Adrenal gland (tissue), 12 donors: ENCODE measurements around the gene GANAB. TPM values are rescaled to one million over a fixed set of nuclear protein-coding genes. Genes with fewer than 3 reads are reported as not detected.
"Not testable (repeated sequence)": the region's sequence is repeated elsewhere in the genome, so short reads cannot be mapped to it uniquely, and the experiment has no call there.

Experiments
- DNase-seq, 7 donors: peaks; one replicate each; pipeline ENCODE4 v3.0.0-alpha.2; 2019 to 2020
- H3K27ac ChIP-seq, 5 donors: fragments of 200-600 bp; sonication (generic) in 4 of 5; 1 replicate in 3 of 5; 2 replicates in 2 of 5; pipeline versions ENCODE4 v1.5.1 to v1.8.0; 2016 to 2020; ENCODE audit warnings: mild to moderate bottlenecking in 1 of 5
- H3K27me3 ChIP-seq: fragments of 200-600 bp; 2 replicates; pipeline ENCODE4 v1.8.0; 2021
- H3K36me3 ChIP-seq, 2 donors: fragments of 200-600 bp; replicated peaks in 1 of 2; 1 replicate in 1 of 2; 2 replicates in 1 of 2; pipeline versions ENCODE4 v1.5.1 to v1.8.0; 2018 to 2022
- H3K4me1 ChIP-seq, 2 donors: fragments of 200-600 bp; replicated peaks in 1 of 2; 1 replicate in 1 of 2; 2 replicates in 1 of 2; pipeline versions ENCODE4 v1.5.1 to v1.8.0; 2018 to 2021
- H3K4me3 ChIP-seq, 4 donors: fragments of 200-600 bp; sonication (generic) in 3 of 4; one replicate each; pipeline ENCODE4 v1.5.1; 2016 to 2018
- H3K9me3 ChIP-seq, 3 donors: fragments of 200-600 bp; sonication (generic) in 1 of 3; replicated peaks in 1 of 3; 1 replicate in 2 of 3; 2 replicates in 1 of 3; pipeline versions ENCODE4 v1.5.1 to v1.8.0; 2016 to 2021
- POLR2A ChIP-seq, 2 donors: fragments of 450-650 bp; IDR thresholded peaks; one replicate each; pipeline ENCODE4 v1.6.1; 2017; ENCODE audit warnings: antibody characterized with exemption in 2 of 2, mild to moderate bottlenecking in 2 of 2, moderate library complexity in 1 of 2
- WGBS, 4 donors: extraction: QIAGEN DNeasy Blood & Tissue Kit in 2 of 4; methylation state at CpG; one replicate each; pipeline versions ENCODE4 v1.1.5 to v1.1.7; 2013 to 2017; 5-methylcytosine and 5-hydroxymethylcytosine counted together
- intact Hi-C, 2 donors: fragments of 100-400 bp; cut with DNase I; formaldehyde crosslinking; loops; one replicate each; pipeline versions ENCODE4 v1.14.1 to v1.15.0; 2022 to 2023
- polyA plus RNA-seq, 3 donors: library from polyadenylated mRNA; stranded (reverse); fragments of 200-250 nt in 2 of 3; fragments of 350-450 nt in 1 of 3; fragmentation: Illumina TruSeq in 1 of 3; extraction: RNeasy Lipid Tissue Mini Kit (QIAGEN cat#74804) in 1 of 3; gene quantifications; one replicate each; pipeline ENCODE4 v1.2.3, GENCODE V29; 2013 to 2014
- total RNA-seq, 9 donors: library from RNA; depleted of rRNA in 4 of 9; stranded (reverse); fragments of >200 nt in 4 of 9; fragments of 120-200 nt in 1 of 9; fragmentation: NEBNext Ultra II Directional in 1 of 9; extraction: Animal tissue kit (Norgen Biotek cat#: 25700) in 1 of 9; gene quantifications; one replicate each; pipeline versions ENCODE4 v1.1.0 to v1.2.4, GENCODE V29; 2013 to 2023
- TF ChIP-seq, protein P1 (sequence below), 6 experiments: fragments of 450-650 bp in 4 of 6; fragments of 200-600 bp in 2 of 6; sonication (generic) in 1 of 6; IDR thresholded peaks; 1 replicate in 5 of 6; 2 replicates in 1 of 6; pipeline versions ENCODE4 v1.5.1 to v1.8.0; 2016 to 2021; ENCODE audit warnings: antibody characterized with exemption in 6 of 6, mild to moderate bottlenecking in 2 of 6, moderate library complexity in 1 of 6
- donor health status: healthy with polysubstance abuse.
- donor health status: Bipolar disorder and iron deficiency.
- donor health status: DM: yes; HTN: yes; CAD: no.
- donor health status: DM: no; HTN: no; CAD: no.
- donor health status: DM: no; HTN: no; CAD: no.
- donor health status: DM: yes; HTN: yes; CAD: no.

GANAB gene
- total and polyA plus RNA-seq, 12 donors, result 90.9 to 304 (median 173) TPM

DNA sequence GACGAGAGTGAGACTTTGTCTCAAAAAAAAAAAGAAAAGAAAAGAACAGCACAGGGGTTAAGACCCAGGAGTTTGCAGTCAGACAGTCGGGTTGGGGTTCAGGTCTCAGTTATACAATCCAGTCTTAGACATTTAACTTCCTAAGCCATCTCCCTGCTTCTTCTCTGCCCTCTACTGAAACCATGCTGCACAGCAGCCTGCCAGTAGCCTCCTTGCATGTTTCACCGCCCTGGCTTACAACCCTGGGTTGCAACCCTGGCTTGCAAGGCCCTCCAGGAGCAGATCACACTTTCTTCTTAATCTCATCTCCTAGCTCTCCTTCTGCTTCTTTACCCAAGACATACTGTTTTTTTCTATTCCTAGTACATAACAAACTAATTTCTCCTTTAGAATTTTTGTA, 18.7 kb downstream of the GANAB start:
- peaks cover 0 to 78% of the 10 kb centered on the region in 2 donors for H3K36me3 ChIP-seq
- H3K4me3 ChIP-seq, result no peak overlapping the region
- H3K4me1 ChIP-seq, result peaks cover 0 to under 1% of the 10 kb centered on the region in 2 donors
- intact Hi-C loops, result no loop called here
- WGBS, 4 donors, result 85 to 93% (median 87%) methylated on average over 3 of the region's 3 CpGs
- no peaks in the 10 kb centered on the region for H3K9me3 ChIP-seq
- no peak for DNase-seq
- H3K27me3 ChIP-seq, result no peaks in the 10 kb centered on the region
- no peak for TF ChIP-seq POLR2A (IDR thresholded peaks at IDR 0.05)
- TF ChIP-seq, protein P1, sequence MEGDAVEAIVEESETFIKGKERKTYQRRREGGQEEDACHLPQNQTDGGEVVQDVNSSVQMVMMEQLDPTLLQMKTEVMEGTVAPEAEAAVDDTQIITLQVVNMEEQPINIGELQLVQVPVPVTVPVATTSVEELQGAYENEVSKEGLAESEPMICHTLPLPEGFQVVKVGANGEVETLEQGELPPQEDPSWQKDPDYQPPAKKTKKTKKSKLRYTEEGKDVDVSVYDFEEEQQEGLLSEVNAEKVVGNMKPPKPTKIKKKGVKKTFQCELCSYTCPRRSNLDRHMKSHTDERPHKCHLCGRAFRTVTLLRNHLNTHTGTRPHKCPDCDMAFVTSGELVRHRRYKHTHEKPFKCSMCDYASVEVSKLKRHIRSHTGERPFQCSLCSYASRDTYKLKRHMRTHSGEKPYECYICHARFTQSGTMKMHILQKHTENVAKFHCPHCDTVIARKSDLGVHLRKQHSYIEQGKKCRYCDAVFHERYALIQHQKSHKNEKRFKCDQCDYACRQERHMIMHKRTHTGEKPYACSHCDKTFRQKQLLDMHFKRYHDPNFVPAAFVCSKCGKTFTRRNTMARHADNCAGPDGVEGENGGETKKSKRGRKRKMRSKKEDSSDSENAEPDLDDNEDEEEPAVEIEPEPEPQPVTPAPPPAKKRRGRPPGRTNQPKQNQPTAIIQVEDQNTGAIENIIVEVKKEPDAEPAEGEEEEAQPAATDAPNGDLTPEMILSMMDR (IDR thresholded peaks at IDR 0.05), result no peak
- H3K27ac ChIP-seq, result no peak overlapping the region

DNA sequence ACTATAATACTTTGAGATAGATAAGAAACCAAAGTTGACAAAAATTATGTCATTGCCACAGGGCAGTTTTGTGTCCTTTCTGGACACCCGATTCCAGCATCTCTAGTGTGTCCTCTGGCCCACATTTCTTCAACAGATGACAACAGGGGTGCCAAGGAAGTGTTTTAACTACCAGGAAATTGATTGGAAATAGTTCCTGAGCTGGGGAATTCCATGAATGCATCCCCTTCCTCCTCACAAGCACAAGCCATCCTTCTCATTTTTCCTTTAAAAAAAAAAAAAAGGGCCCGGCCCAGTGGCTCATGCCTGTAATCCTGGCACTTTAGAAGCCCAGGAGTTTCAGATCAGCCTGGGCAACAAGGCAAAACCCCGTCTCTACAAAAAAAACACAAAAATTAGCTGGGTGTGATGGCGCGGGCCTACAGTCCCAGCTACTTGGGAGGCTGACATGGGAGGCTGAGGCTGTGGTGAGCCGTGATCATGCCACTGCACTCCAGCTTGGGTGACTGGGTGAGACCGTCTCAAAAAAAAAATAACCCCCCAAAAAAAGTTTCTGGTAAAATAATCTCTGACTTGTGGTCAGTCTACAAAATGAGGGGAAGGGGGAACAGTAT, 23.8 kb downstream of the GANAB start:
- peaks cover 0 to 27% of the 10 kb centered on the region in 2 donors for H3K36me3 ChIP-seq
- no peak for DNase-seq
- no peak for TF ChIP-seq POLR2A (IDR thresholded peaks at IDR 0.05)
- TF ChIP-seq, protein P1 (IDR thresholded peaks at IDR 0.05), result no peak
- H3K27me3 ChIP-seq, result no peaks in the 10 kb centered on the region
- H3K9me3 ChIP-seq, result no peaks in the 10 kb centered on the region
- 85 to 90% (median 87%) methylated on average over 7 of the region's 7 CpGs for WGBS, 4 donors
- peaks cover 0 to 18% of the 10 kb centered on the region in 2 donors for H3K4me1 ChIP-seq
- peak overlapping the region in 2 of 4 donors; percentile 18 to 87 for H3K4me3 ChIP-seq
- peak overlapping the region; percentile 61 to 96 (median 85) for H3K27ac ChIP-seq
- intact Hi-C loops, result no loop called here

DNA sequence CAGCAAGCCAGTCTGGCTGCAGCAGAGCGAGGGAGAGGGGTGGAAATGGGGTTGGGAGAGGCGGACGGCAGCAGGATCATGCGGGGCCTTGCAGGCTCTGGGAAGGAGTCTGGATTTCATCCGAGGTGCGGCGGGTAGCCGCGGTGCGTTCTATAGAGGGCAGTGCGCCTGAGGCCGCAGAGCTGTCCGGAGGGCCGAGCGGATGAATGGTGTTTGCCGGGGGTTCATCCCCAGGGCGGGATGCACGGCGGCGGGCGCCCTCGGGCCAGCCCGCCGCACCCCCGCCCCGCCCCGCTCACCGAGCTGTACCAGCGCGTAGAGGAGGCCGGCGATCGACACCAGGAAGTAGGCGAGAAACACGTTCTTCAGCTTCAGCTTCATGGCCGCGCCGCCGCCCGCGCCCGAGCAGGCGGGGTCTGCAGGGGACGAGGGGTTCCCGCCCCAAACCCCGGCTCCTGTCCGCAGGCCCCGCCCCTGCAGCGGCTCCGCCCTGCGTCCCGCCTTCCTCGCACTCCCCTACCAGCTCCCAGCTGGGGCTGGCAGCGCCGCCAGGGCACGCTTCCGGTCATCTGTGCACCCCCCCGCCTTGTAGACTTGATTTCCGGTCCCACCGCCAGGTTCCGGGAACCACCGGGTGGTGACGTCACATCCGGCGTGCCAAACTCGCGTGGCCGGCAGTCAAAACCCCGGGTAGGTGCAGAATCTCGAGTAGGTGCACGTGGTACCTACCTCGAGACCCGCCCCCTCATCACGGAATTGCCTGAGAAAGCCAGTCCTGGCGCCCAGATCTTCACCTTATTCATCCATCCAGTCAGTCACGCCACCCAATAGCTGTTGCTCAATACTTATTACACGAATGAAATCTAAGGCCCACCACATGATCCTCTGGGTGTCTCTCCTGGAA, 24.6 kb downstream of the GANAB start, which contains the start of gene B3GAT3:
Gene B3GAT3 (minus strand): TSS at position 420 of the 904 bp plus-strand sequence. CDS start 39 bp downstream, at position 381.
- Histone ChIP-seq H3K27ac (peak within 1 kb of the TSS; percentile 61 to 96 (median 85)), H3K9me3 (no peaks in the 10 kb centered on the region), H3K27me3 (no peaks in the 10 kb centered on the region), H3K36me3 (peaks cover 0 to 27% of the 10 kb centered on the region in 2 donors), H3K4me3 (peak within 1 kb of the TSS; percentile 40 to 87 (median 50)), H3K4me1 (peaks cover 0 to 18% of the 10 kb centered on the region in 2 donors)
- 1 to 2% (median 1%) methylated on average over 23 to 77 of the region's 77 CpGs for WGBS, 4 donors
- peak; percentile 98 to 99 (median 99) for DNase-seq
- intact Hi-C loops, result no loop called here
- TF ChIP-seq, protein P1 (IDR thresholded peaks at IDR 0.05), result peak in 4 of 6 experiments; percentile 24 to 45 (median 28)
- TF ChIP-seq POLR2A (IDR thresholded peaks at IDR 0.05), result peak; percentile 65 to 80

DNA sequence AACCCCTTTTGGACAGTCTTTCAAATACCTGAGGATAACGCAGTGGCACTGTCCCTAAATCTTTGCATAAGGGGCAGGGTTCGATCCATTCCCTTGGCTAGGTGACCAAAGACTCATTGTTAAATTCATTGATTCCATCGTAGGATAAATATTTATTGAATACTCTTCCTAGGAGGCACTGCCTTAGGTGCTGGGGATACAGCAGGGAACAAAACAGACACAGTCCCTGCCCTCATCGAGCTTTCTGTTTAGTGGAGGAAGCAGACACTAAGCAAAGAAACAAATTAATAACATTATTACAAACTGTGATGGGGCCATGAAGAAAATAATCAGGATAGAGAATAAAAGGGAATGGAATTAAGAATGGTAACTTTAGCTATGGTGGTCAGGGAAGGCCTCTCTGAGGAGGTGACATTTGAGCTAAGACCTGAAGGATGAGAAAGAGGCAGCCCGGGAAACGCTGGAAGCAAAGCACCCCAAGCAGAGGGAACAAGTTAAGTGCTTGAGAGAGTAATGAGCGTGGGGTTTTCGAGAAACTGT, 25.3 kb downstream of the GANAB start:
- TF ChIP-seq, protein P1 (IDR thresholded peaks at IDR 0.05), result no peak
- no peak for TF ChIP-seq POLR2A (IDR thresholded peaks at IDR 0.05)
- peak overlapping the region; percentile 40 to 96 (median 85) for H3K27ac ChIP-seq
- no peak for DNase-seq
- H3K9me3 ChIP-seq, result no peaks in the 10 kb centered on the region
- peaks cover 0 to 27% of the 10 kb centered on the region in 2 donors for H3K36me3 ChIP-seq
- intact Hi-C loops, result no loop called here
- H3K4me3 ChIP-seq, result peak overlapping the region; percentile 40 to 87 (median 50)
- H3K27me3 ChIP-seq, result no peaks in the 10 kb centered on the region
- peaks cover 0 to 18% of the 10 kb centered on the region in 2 donors for H3K4me1 ChIP-seq
- 32 to 35% (median 34%) methylated on average over 8 of the region's 8 CpGs for WGBS, 4 donors

DNA sequence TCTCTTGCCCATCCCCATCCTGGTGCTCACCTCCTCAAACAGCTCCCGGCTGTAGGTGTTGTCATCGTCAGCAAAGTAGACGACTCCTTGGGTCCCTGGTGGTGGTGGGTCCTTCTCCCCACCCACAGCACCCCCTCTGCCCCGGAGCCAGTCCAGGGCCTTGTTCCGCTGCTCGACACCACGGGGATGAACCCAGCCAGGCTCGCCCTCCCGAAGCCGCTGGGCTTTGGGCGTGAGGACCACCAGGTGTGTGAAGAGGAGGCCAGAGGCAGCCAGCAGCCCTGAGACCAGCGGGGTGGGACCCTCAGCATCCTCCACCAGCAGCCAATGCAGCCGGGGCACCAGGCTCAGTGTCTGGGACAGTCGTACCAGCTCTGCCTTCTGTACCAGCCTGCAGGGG, 29.5 kb downstream of the GANAB start:
- H3K4me3 ChIP-seq, intact Hi-C loops, H3K27me3 ChIP-seq, H3K9me3 ChIP-seq, DNase-seq, H3K27ac ChIP-seq: not testable (repeated sequence)
- H3K4me1 ChIP-seq, result peaks cover 0 to 17% of the 10 kb centered on the region in 2 donors
- H3K36me3 ChIP-seq, result peaks cover 0 to 25% of the 10 kb centered on the region in 2 donors
- WGBS, 4 donors, result 91 to 94% (median 92%) methylated on average over 3 to 13 of the region's 14 CpGs; no CpG with 5 or more reads in 1 of the 4 donors
